Activated naive CD4-positive, alpha-beta T cell treated with anti-CD3 and anti-CD28 coated beads, Interleukin-2, amount 10 ng/mL, durations not matched to agents 7 days and 5 days (primary cell): ENCODE results near the gene CCM2L.
"Not testable (repeated sequence)": the region's sequence is repeated elsewhere in the genome, so short reads cannot be mapped to it uniquely, and the experiment has no call there.

Experiments used
- CTCF ChIA-PET: fragments of 350-600 bp; sonication (Branson Sonifier 250); formaldehyde crosslinking; loops from one replicate; lab custom pipeline; 2021; ENCODE audit warnings: antibody characterized with exemption; lab: Charles Lee
- DNase-seq: peaks from one replicate; pipeline ENCODE4 v3.0.0-alpha.2; 2020
- H3K27ac Mint-ChIP-seq: one replicate; pipeline ENCODE4 v1.8.0; 2021; ENCODE audit warnings: mild to moderate bottlenecking, moderate library complexity, mixed read lengths
- H3K27me3 Mint-ChIP-seq: one replicate; pipeline ENCODE4 v1.8.0; 2021; ENCODE audit warnings: mild to moderate bottlenecking, mixed read lengths
- H3K36me3 Mint-ChIP-seq: one replicate; pipeline ENCODE4 v1.8.0; 2021; ENCODE audit warnings: mixed read lengths
- H3K4me1 Mint-ChIP-seq: one replicate; pipeline ENCODE4 v1.8.0; 2021; ENCODE audit warnings: mixed read lengths
- H3K4me3 Mint-ChIP-seq: one replicate; pipeline ENCODE4 v1.8.0; 2021; ENCODE audit warnings: mild to moderate bottlenecking, moderate library complexity, mixed read lengths
- H3K9me3 Mint-ChIP-seq: one replicate; pipeline ENCODE4 v1.8.0; 2021; ENCODE audit warnings: mixed read lengths

Gene CCM2L

GRCh38 chr20:32028647-32029372 is 18.6 kb downstream of the CCM2L start:
- peaks cover 3% of the 10 kb centered on the region for H3K4me1 Mint-ChIP-seq
- no peaks in the 10 kb centered on the region for H3K9me3 Mint-ChIP-seq
- no peak overlapping the region for H3K27ac Mint-ChIP-seq
- H3K27me3 Mint-ChIP-seq: peaks cover 58% of the 10 kb centered on the region
- H3K36me3 Mint-ChIP-seq: no peaks in the 10 kb centered on the region
- H3K4me3 Mint-ChIP-seq: no peak overlapping the region
- CTCF ChIA-PET: interaction anchor here (1.2 to 8.4 kb wide), 4 partner anchors 62 to 456 kb away, joined by 3 to 86 read pairs (median 18); no protein-coding TSS in a partner anchor
- DNase-seq: no peak

GRCh38 chr20:32029561-32029960 is 19.3 kb downstream of the CCM2L start:
- Mint-ChIP-seq H3K4me3 (no peak overlapping the region), H3K27ac (no peak overlapping the region), H3K27me3 (peaks cover 56% of the 10 kb centered on the region), H3K9me3 (no peaks in the 10 kb centered on the region), H3K36me3 (no peaks in the 10 kb centered on the region), H3K4me1 (peaks cover 3% of the 10 kb centered on the region)
- DNase-seq: no peak
- CTCF ChIA-PET: interaction anchor here (1.5 to 8.4 kb wide), 6 partner anchors 9 to 456 kb away, joined by 3 to 86 read pairs (median 25); no protein-coding TSS in a partner anchor

GRCh38 chr20:32031007-32031958 is 21.0 kb downstream of the CCM2L start:
- H3K4me1 Mint-ChIP-seq: peaks cover 3% of the 10 kb centered on the region

GRCh38 chr20:32033316-32033715 is 23.1 kb downstream of the CCM2L start:
- no peaks in the 10 kb centered on the region for H3K9me3 Mint-ChIP-seq
- CTCF ChIA-PET: interaction anchor here (4.4 to 8.4 kb wide), 2 partner anchors 180 to 211 kb away, joined by 32 to 86 read pairs; no protein-coding TSS in a partner anchor
- no peak overlapping the region for H3K27ac Mint-ChIP-seq
- no peak for DNase-seq
- H3K4me1 Mint-ChIP-seq: peaks cover 3% of the 10 kb centered on the region
- H3K36me3 Mint-ChIP-seq: no peaks in the 10 kb centered on the region
- no peak overlapping the region for H3K4me3 Mint-ChIP-seq
- H3K27me3 Mint-ChIP-seq: peaks cover 54% of the 10 kb centered on the region

More at GRCh38 chr20:32031007-32031958, 21.0 kb downstream of the CCM2L start:
- peak; percentile 70 for DNase-seq
- H3K27ac Mint-ChIP-seq: no peak overlapping the region
- H3K27me3 Mint-ChIP-seq: peaks cover 55% of the 10 kb centered on the region
- CTCF ChIA-PET: interaction anchor here (0.6 to 8.4 kb wide), 20 partner anchors 11 to 219 kb away, joined by 3 to 86 read pairs (median 4); partner anchors contain the start of genes MYLK2 and PDRG1
- H3K36me3 Mint-ChIP-seq: no peaks in the 10 kb centered on the region
- H3K9me3 Mint-ChIP-seq: no peaks in the 10 kb centered on the region
- H3K4me3 Mint-ChIP-seq: no peak overlapping the region

- peaks cover 51% of the 10 kb centered on the region for H3K27me3 Mint-ChIP-seq
- not testable (repeated sequence) for H3K36me3 Mint-ChIP-seq, DNase-seq, H3K4me1 Mint-ChIP-seq, H3K27ac Mint-ChIP-seq, H3K9me3 Mint-ChIP-seq, H3K4me3 Mint-ChIP-seq
- CTCF ChIA-PET: interaction anchor here (8.4 kb wide), 1 partner anchor 181 kb away, joined by 86 read pairs; no protein-coding TSS in a partner anchor
Measured at GRCh38 chr20:32033721-32034120, 23.5 kb downstream of the CCM2L start.

- CTCF ChIA-PET: interaction anchor here (1.2 to 8.4 kb wide), 4 partner anchors 56 to 187 kb away, joined by 4 to 86 read pairs (median 6); no protein-coding TSS in a partner anchor
- Mint-ChIP-seq H3K36me3 (no peaks in the 10 kb centered on the region), H3K27ac (no peak overlapping the region), H3K9me3 (no peaks in the 10 kb centered on the region), H3K27me3 (peaks cover 49% of the 10 kb centered on the region), H3K4me1 (peaks cover 3% of the 10 kb centered on the region), H3K4me3 (no peak overlapping the region)
- DNase-seq: no peak
Measured at GRCh38 chr20:32034581-32035425, 24.6 kb downstream of the CCM2L start.

GRCh38 chr20:32035426-32035779 is 25.2 kb downstream of the CCM2L start:
- no peak overlapping the region for H3K27ac Mint-ChIP-seq
- peaks cover 3% of the 10 kb centered on the region for H3K4me1 Mint-ChIP-seq
- H3K9me3 Mint-ChIP-seq: no peaks in the 10 kb centered on the region
- no peak overlapping the region for H3K4me3 Mint-ChIP-seq
- CTCF ChIA-PET: interaction anchor here (0.6 to 8.4 kb wide), 5 partner anchors 55 to 188 kb away, joined by 3 to 86 read pairs (median 4); no protein-coding TSS in a partner anchor
- peaks cover 53% of the 10 kb centered on the region for H3K27me3 Mint-ChIP-seq
- no peaks in the 10 kb centered on the region for H3K36me3 Mint-ChIP-seq
- no peak for DNase-seq

GRCh38 chr20:32036252-32036651 is 26.0 kb downstream of the CCM2L start:
- H3K9me3 Mint-ChIP-seq: no peaks in the 10 kb centered on the region

GRCh38 chr20:32036716-32037485 is 26.7 kb downstream of the CCM2L start:
- H3K27me3 Mint-ChIP-seq: peaks cover 48% of the 10 kb centered on the region
- no peak for DNase-seq
- no peak overlapping the region for H3K4me3 Mint-ChIP-seq
- CTCF ChIA-PET: interaction anchor here (0.7 kb wide), 1 partner anchor 471 kb away, joined by 3 read pairs; no protein-coding TSS in a partner anchor
- no peaks in the 10 kb centered on the region for H3K4me1 Mint-ChIP-seq
- H3K36me3 Mint-ChIP-seq: no peaks in the 10 kb centered on the region
- no peaks in the 10 kb centered on the region for H3K9me3 Mint-ChIP-seq
- H3K27ac Mint-ChIP-seq: no peak overlapping the region

More at GRCh38 chr20:32036252-32036651, 26.0 kb downstream of the CCM2L start:
- H3K4me3 Mint-ChIP-seq: no peak overlapping the region
- H3K27ac Mint-ChIP-seq: no peak overlapping the region
- peaks cover 54% of the 10 kb centered on the region for H3K27me3 Mint-ChIP-seq
- DNase-seq: no peak
- CTCF ChIA-PET: interaction anchor here (1.2 kb wide), 1 partner anchor 56 kb away, joined by 4 read pairs; no protein-coding TSS in a partner anchor
- H3K4me1 Mint-ChIP-seq: peaks cover 3% of the 10 kb centered on the region
- no peaks in the 10 kb centered on the region for H3K36me3 Mint-ChIP-seq

GRCh38 chr20:32037929-32038328 is 27.7 kb downstream of the CCM2L start:
- Mint-ChIP-seq H3K27ac (no peak overlapping the region), H3K4me3 (no peak overlapping the region), H3K27me3 (peaks cover 49% of the 10 kb centered on the region), H3K36me3 (no peaks in the 10 kb centered on the region), H3K4me1 (no peaks in the 10 kb centered on the region), H3K9me3 (no peaks in the 10 kb centered on the region)
- CTCF ChIA-PET: no interaction called here
- DNase-seq: no peak

- Mint-ChIP-seq H3K27ac (no peak overlapping the region), H3K36me3 (no peaks in the 10 kb centered on the region), H3K27me3 (peaks cover 34% of the 10 kb centered on the region), H3K4me1 (no peaks in the 10 kb centered on the region), H3K9me3 (no peaks in the 10 kb centered on the region), H3K4me3 (no peak overlapping the region)
- DNase-seq: no peak
- CTCF ChIA-PET: interaction anchor here (0.7 to 4.6 kb wide), 2 partner anchors 9 to 51 kb away, joined by 3 to 28 read pairs; no protein-coding TSS in a partner anchor
Measured at GRCh38 chr20:32040142-32040953, 30.1 kb downstream of the CCM2L start.

- H3K4me3 Mint-ChIP-seq: no peak overlapping the region
- CTCF ChIA-PET: no interaction called here
- no peak overlapping the region for H3K27ac Mint-ChIP-seq
- peaks cover 4% of the 10 kb centered on the region for H3K4me1 Mint-ChIP-seq
- H3K9me3 Mint-ChIP-seq: no peaks in the 10 kb centered on the region
- peaks cover 47% of the 10 kb centered on the region for H3K27me3 Mint-ChIP-seq
- H3K36me3 Mint-ChIP-seq: no peaks in the 10 kb centered on the region
- DNase-seq: no peak
Measured at GRCh38 chr20:32045999-32046398, 35.8 kb downstream of the CCM2L start.
